GM23248 (cell line): ENCODE results near the gene PLXDC2.

Source experiments
- EZH2 ChIP-seq: fragments of 200-600 bp; sonication (generic); IDR thresholded peaks from 2 replicates; pipeline ENCODE4 v1.6.1; 2018; ENCODE audit warnings: antibody characterized with exemption, mild to moderate bottlenecking; ENCODE audit not compliant: insufficient read depth, poor library complexity, severe bottlenecking
- EZH2phosphoT487 ChIP-seq: fragments of 200-600 bp; sonication (generic); IDR thresholded peaks from 2 replicates; pipeline ENCODE4 v1.6.1; 2018; ENCODE audit warnings: antibody characterized with exemption, moderate library complexity, mild to moderate bottlenecking, low read depth; ENCODE audit not compliant: insufficient read depth

GRCh38 chr10:20298417-20298816, 482.2 kb downstream of the PLXDC2 start:
- no peak for TF ChIP-seq EZH2
- TF ChIP-seq EZH2phosphoT487, result no peak
